ENCODE measurements around the gene POLD3.

- TF ChIP-seq CTCF (IDR thresholded peaks at IDR 0.05) (no peak), POLR2A (IDR thresholded peaks at IDR 0.05) (no peak)
These were observed 26.0 kb upstream of the POLD3 start for GRCh38 chr11:74566146-74566960.

Data from stomach (tissue), 4 donors.